ENCODE data around the gene MVB12B.

The MVB12B gene

DNA sequence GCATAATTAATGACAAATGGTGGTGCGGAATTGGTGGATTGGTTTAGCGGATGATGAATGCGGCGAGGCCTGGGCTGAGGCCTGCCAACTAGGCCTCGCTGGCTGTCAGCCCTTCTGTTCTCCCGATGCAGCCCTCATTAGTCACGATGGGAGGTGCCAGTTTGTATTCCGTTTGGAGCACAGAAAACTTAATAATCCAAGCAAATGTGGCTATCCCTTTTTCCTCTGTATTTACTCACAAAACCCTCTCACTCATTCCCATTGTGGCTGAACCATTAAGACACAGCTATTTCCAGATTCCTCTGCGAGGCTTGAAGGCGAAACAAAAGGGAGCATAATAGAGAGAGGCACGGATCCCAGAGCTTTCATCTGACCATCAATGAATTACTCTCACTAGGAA lies 114.3 kb downstream of the MVB12B start:
- DNase-seq (ENCODE audit: low spot score) (no peak), ATAC-seq (ENCODE audit: low read depth) (no peak)
- Histone ChIP-seq H3K27ac (ENCODE audit: poor library complexity, severe bottlenecking) (no peak overlapping the region), H3K4me3 (ENCODE audit: severe bottlenecking) (no peak overlapping the region), H3K27me3 (ENCODE audit: insufficient read depth, poor library complexity, severe bottlenecking) (no peaks in the 10 kb centered on the region), H3K9me3 (ENCODE audit: severe bottlenecking) (no peaks in the 10 kb centered on the region), H3K36me3 (ENCODE audit: low read depth) (no peaks in the 10 kb centered on the region), H3K4me1 (ENCODE audit: insufficient read depth, poor library complexity, severe bottlenecking) (no peaks in the 10 kb centered on the region)
- no peak for TF ChIP-seq CTCF (IDR thresholded peaks at IDR 0.05; ENCODE audit: poor library complexity, severe bottlenecking)

GRCh38 chr9:126442636-126443035 lies 116.0 kb downstream of the MVB12B start:
- Histone ChIP-seq H3K9me3 (ENCODE audit: severe bottlenecking) (no peaks in the 10 kb centered on the region), H3K27me3 (ENCODE audit: insufficient read depth, poor library complexity, severe bottlenecking) (no peaks in the 10 kb centered on the region), H3K4me1 (ENCODE audit: insufficient read depth, poor library complexity, severe bottlenecking) (no peaks in the 10 kb centered on the region), H3K36me3 (ENCODE audit: low read depth) (no peaks in the 10 kb centered on the region), H3K27ac (ENCODE audit: poor library complexity, severe bottlenecking) (no peak overlapping the region), H3K4me3 (ENCODE audit: severe bottlenecking) (no peak overlapping the region)
- no peak for TF ChIP-seq CTCF (IDR thresholded peaks at IDR 0.05; ENCODE audit: poor library complexity, severe bottlenecking)
- ATAC-seq (ENCODE audit: low read depth): no peak
- no peak for DNase-seq (ENCODE audit: low spot score)

DNA sequence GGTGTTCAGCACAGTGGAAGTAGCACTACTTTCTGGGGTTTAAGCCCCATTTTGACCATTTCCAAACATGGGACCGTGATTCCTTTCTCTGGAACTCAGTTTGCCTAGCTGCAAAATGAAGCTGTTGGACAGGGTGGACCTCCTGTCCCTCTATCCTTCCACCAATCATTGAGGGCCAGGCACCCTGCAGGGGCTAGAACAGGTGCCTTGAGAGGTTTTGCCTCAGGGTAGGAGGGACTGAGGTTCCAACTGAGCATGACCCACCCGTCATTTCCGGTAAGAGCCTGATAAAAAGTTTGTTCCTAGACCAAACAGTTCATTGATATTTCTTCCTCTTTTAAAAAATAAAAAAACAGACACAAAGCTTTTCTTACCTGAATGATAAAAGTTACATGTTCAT lies 116.5 kb downstream of the MVB12B start:
- no peak for DNase-seq (ENCODE audit: low spot score)

GRCh38 chr9:126448136-126448535 lies 121.5 kb downstream of the MVB12B start:
- no peak for ATAC-seq (ENCODE audit: low read depth)
- H3K27me3 ChIP-seq (ENCODE audit: insufficient read depth, poor library complexity, severe bottlenecking): no peaks in the 10 kb centered on the region
- TF ChIP-seq CTCF (IDR thresholded peaks at IDR 0.05; ENCODE audit: poor library complexity, severe bottlenecking): no peak

More for the DNA sequence above, 116.5 kb downstream of the MVB12B start:
- Histone ChIP-seq H3K9me3 (ENCODE audit: severe bottlenecking) (no peaks in the 10 kb centered on the region), H3K27me3 (ENCODE audit: insufficient read depth, poor library complexity, severe bottlenecking) (no peaks in the 10 kb centered on the region), H3K36me3 (ENCODE audit: low read depth) (no peaks in the 10 kb centered on the region), H3K27ac (ENCODE audit: poor library complexity, severe bottlenecking) (no peak overlapping the region), H3K4me1 (ENCODE audit: insufficient read depth, poor library complexity, severe bottlenecking) (no peaks in the 10 kb centered on the region), H3K4me3 (ENCODE audit: severe bottlenecking) (no peak overlapping the region)
- no peak for TF ChIP-seq CTCF (IDR thresholded peaks at IDR 0.05; ENCODE audit: poor library complexity, severe bottlenecking)
- no peak for ATAC-seq (ENCODE audit: low read depth)

GRCh38 chr9:126448865-126449577 lies 122.4 kb downstream of the MVB12B start:
- no peak overlapping the region for H3K27ac ChIP-seq (ENCODE audit: poor library complexity, severe bottlenecking)
- no peak for ATAC-seq (ENCODE audit: low read depth)
- no peak for TF ChIP-seq CTCF (IDR thresholded peaks at IDR 0.05; ENCODE audit: poor library complexity, severe bottlenecking)

More at GRCh38 chr9:126448136-126448535, 121.5 kb downstream of the MVB12B start:
- Histone ChIP-seq H3K9me3 (ENCODE audit: severe bottlenecking) (no peaks in the 10 kb centered on the region), H3K27ac (ENCODE audit: poor library complexity, severe bottlenecking) (no peak overlapping the region), H3K4me3 (ENCODE audit: severe bottlenecking) (no peak overlapping the region), H3K4me1 (ENCODE audit: insufficient read depth, poor library complexity, severe bottlenecking) (no peaks in the 10 kb centered on the region), H3K36me3 (ENCODE audit: low read depth) (no peaks in the 10 kb centered on the region)
- DNase-seq (ENCODE audit: low spot score): no peak

More at GRCh38 chr9:126448865-126449577, 122.4 kb downstream of the MVB12B start:
- Histone ChIP-seq H3K4me1 (ENCODE audit: insufficient read depth, poor library complexity, severe bottlenecking) (no peaks in the 10 kb centered on the region), H3K9me3 (ENCODE audit: severe bottlenecking) (no peaks in the 10 kb centered on the region), H3K27me3 (ENCODE audit: insufficient read depth, poor library complexity, severe bottlenecking) (no peaks in the 10 kb centered on the region), H3K36me3 (ENCODE audit: low read depth) (no peaks in the 10 kb centered on the region), H3K4me3 (ENCODE audit: severe bottlenecking) (no peak overlapping the region)
- no peak for DNase-seq (ENCODE audit: low spot score)

Measured in RWPE2 (cell line).